Ovary (tissue), 3 donors: ENCODE data around the gene SORD.

ENCODE experiments used
- POLR2A ChIP-seq: fragments of 450-650 bp; IDR thresholded peaks from one replicate; pipeline ENCODE4 v1.6.1; 2017; ENCODE audit warnings: antibody characterized with exemption, mild to moderate bottlenecking, moderate library complexity
- TF ChIP-seq, protein P1 (sequence below), 3 donors: fragments of 450-650 bp in 2 of 3; fragments of 200-600 bp in 1 of 3; IDR thresholded peaks; one replicate each; pipeline versions ENCODE4 v1.5.1 to v1.8.0; 2016 to 2022; ENCODE audit warnings: antibody characterized with exemption in 3 of 3, mild to moderate bottlenecking in 1 of 3
- donor health status: DM: no; HTN: no; CAD: no.

DNA sequence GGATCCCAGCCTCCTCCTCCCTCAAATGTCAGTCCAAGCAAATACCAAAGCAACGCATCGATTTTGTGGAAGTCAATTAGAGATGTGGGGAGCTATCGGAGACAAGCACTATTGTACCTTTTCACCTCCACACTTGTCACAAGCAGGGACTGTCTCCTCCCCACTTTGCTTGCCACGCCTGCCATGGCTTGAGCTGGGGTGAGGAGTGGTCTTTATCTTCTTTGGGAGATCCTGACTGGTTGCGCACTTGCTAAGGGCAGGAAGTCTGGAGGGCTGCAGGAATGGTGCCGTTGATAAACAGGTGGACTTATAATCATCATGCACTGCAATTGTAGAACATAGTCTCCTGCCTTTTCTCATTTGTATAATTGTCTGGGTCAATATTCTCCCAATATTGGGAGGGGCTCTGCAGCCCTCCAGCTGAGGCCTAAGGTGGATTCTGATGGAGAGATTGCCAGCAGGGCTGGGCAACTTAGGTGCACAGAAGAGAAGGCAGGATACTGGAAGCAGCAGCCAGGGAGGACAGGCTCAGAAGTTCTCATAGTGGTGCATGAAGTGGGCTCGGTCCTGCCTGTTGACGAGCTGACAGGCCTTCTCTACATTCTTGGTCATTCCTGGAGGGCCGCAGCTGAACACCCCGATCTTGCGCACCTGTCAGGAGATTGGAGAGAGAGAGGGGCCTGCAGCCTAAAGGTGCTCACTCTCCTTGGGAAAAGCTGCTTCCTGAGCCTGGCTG is 70.8 kb downstream of the SORD start:
- TF ChIP-seq, protein P1, sequence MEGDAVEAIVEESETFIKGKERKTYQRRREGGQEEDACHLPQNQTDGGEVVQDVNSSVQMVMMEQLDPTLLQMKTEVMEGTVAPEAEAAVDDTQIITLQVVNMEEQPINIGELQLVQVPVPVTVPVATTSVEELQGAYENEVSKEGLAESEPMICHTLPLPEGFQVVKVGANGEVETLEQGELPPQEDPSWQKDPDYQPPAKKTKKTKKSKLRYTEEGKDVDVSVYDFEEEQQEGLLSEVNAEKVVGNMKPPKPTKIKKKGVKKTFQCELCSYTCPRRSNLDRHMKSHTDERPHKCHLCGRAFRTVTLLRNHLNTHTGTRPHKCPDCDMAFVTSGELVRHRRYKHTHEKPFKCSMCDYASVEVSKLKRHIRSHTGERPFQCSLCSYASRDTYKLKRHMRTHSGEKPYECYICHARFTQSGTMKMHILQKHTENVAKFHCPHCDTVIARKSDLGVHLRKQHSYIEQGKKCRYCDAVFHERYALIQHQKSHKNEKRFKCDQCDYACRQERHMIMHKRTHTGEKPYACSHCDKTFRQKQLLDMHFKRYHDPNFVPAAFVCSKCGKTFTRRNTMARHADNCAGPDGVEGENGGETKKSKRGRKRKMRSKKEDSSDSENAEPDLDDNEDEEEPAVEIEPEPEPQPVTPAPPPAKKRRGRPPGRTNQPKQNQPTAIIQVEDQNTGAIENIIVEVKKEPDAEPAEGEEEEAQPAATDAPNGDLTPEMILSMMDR (IDR thresholded peaks at IDR 0.05): no peak
- TF ChIP-seq POLR2A: no peak
